ENCODE data around the gene NTRK3. TPM values are rescaled to one million over a fixed set of nuclear protein-coding genes. Genes with fewer than 3 reads are reported as not detected.

NTRK3 gene
- polyA plus RNA-seq, 1 experiment = 0.21 TPM

- DNase-seq (ENCODE audit: low read depth, low spot score) = no peak
- no peaks in the 10 kb centered on the region for H3K9me3 ChIP-seq (ENCODE audit: control insufficient read depth, insufficient read depth, low read length)
- H3K4me3 ChIP-seq (ENCODE audit: low read depth, low read length) = no peak overlapping the region
- no peak overlapping the region for H3K27ac ChIP-seq (ENCODE audit: low read depth, low read length)
- no peaks in the 10 kb centered on the region for H3K27me3 ChIP-seq (ENCODE audit: control insufficient read depth, insufficient read depth, low read length)
- POLR2A ChIA-PET = no interaction called here
- CTCF ChIA-PET = no interaction called here
- TF ChIP-seq, protein P1, sequence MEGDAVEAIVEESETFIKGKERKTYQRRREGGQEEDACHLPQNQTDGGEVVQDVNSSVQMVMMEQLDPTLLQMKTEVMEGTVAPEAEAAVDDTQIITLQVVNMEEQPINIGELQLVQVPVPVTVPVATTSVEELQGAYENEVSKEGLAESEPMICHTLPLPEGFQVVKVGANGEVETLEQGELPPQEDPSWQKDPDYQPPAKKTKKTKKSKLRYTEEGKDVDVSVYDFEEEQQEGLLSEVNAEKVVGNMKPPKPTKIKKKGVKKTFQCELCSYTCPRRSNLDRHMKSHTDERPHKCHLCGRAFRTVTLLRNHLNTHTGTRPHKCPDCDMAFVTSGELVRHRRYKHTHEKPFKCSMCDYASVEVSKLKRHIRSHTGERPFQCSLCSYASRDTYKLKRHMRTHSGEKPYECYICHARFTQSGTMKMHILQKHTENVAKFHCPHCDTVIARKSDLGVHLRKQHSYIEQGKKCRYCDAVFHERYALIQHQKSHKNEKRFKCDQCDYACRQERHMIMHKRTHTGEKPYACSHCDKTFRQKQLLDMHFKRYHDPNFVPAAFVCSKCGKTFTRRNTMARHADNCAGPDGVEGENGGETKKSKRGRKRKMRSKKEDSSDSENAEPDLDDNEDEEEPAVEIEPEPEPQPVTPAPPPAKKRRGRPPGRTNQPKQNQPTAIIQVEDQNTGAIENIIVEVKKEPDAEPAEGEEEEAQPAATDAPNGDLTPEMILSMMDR (IDR thresholded peaks at IDR 0.05; ENCODE audit: low read depth, low read length) = no peak
Measured at GRCh38 chr15:88127432-88127790, 129.1 kb downstream of the NTRK3 start.

- no peak overlapping the region for H3K27ac ChIP-seq (ENCODE audit: low read depth, low read length)
- no peaks in the 10 kb centered on the region for H3K27me3 ChIP-seq (ENCODE audit: control insufficient read depth, insufficient read depth, low read length)
- POLR2A ChIA-PET = no interaction called here
- H3K4me3 ChIP-seq (ENCODE audit: low read depth, low read length) = no peak overlapping the region
- TF ChIP-seq, protein P1 (IDR thresholded peaks at IDR 0.05; ENCODE audit: low read depth, low read length) = no peak
- H3K9me3 ChIP-seq (ENCODE audit: control insufficient read depth, insufficient read depth, low read length) = no peaks in the 10 kb centered on the region
- CTCF ChIA-PET = no interaction called here
- no peak for DNase-seq (ENCODE audit: low read depth, low spot score)
Measured at GRCh38 chr15:88126695-88127431, 129.7 kb downstream of the NTRK3 start.

GRCh38 chr15:88125576-88125975 lies 131.0 kb downstream of the NTRK3 start:
- H3K27ac ChIP-seq (ENCODE audit: low read depth, low read length) = no peak overlapping the region
- ChIA-PET CTCF (no interaction called here), POLR2A (no interaction called here)
- no peaks in the 10 kb centered on the region for H3K27me3 ChIP-seq (ENCODE audit: control insufficient read depth, insufficient read depth, low read length)
- no peaks in the 10 kb centered on the region for H3K9me3 ChIP-seq (ENCODE audit: control insufficient read depth, insufficient read depth, low read length)
- TF ChIP-seq, protein P1 (IDR thresholded peaks at IDR 0.05; ENCODE audit: low read depth, low read length) = no peak
- H3K4me3 ChIP-seq (ENCODE audit: low read depth, low read length) = no peak overlapping the region
- no peak for DNase-seq (ENCODE audit: low read depth, low spot score)

DNA sequence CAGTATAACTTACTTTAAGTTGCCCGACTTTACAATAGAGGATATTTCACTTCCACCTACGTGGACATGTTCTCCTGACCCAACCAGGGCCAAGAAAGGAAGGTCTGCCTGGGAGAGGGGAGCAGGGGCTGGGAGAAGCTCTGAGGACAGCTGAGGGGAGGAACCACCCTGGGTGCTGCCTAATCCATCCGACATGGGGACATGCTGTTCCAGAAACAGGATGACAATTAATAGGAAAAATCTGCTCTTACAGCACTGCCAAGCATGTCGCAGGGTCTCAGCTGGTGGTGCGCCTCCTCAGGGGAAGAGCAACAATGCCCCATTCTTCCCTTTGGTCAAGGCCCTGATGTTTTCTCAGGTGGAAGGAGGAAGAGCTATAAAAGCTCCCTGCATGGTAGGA lies 132.3 kb downstream of the NTRK3 start:
- ChIA-PET POLR2A (no interaction called here), CTCF (no interaction called here)
- Histone ChIP-seq H3K27me3 (ENCODE audit: control insufficient read depth, insufficient read depth, low read length) (no peaks in the 10 kb centered on the region), H3K9me3 (ENCODE audit: control insufficient read depth, insufficient read depth, low read length) (no peaks in the 10 kb centered on the region), H3K27ac (ENCODE audit: low read depth, low read length) (no peak overlapping the region), H3K4me3 (ENCODE audit: low read depth, low read length) (no peak overlapping the region)
- TF ChIP-seq, protein P1 (IDR thresholded peaks at IDR 0.05; ENCODE audit: low read depth, low read length) = no peak
- no peak for DNase-seq (ENCODE audit: low read depth, low spot score)

DNA sequence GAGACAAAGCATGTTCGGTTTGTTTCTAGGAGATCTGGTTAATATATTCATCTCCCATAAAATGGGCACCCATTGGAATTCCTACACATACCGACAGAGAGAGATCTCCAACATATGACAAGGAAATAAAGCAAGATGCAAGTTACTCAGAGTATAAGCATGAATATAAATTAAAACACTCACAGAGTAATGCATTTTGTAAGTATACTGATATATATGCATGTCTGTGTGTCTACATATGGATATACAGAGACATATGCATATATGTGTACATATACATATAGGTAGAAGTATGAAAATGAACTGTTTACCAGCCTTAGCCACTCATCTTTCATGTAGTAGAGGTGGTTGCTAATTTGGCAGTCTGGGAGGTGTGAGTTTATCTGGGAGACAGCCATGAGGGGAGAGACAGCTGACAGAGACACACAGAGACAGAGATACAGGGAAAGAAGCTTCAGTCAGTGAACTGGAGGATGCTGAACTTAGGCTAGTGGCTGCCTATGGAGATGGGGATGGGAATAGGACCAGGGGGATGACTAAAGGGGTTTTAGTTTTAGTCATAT lies 134.5 kb downstream of the NTRK3 start:
- H3K9me3 ChIP-seq (ENCODE audit: control insufficient read depth, insufficient read depth, low read length) = no peaks in the 10 kb centered on the region
- TF ChIP-seq, protein P1 (IDR thresholded peaks at IDR 0.05; ENCODE audit: low read depth, low read length) = no peak
- DNase-seq (ENCODE audit: low read depth, low spot score) = no peak
- CTCF ChIA-PET = no interaction called here
- H3K27me3 ChIP-seq (ENCODE audit: control insufficient read depth, insufficient read depth, low read length) = no peaks in the 10 kb centered on the region
- H3K27ac ChIP-seq (ENCODE audit: low read depth, low read length) = no peak overlapping the region
- no peak overlapping the region for H3K4me3 ChIP-seq (ENCODE audit: low read depth, low read length)
- POLR2A ChIA-PET = no interaction called here

Data from AG04450 (cell line).